IPS DF 6.9 (cell line): ENCODE measurements around the gene ZNF846.

Source experiments
- DNase-seq: peaks from one replicate; pipeline ENCODE4 v3.0.0-alpha.2; 2013; ENCODE audit warnings: low read depth, low spot score
- H3K27ac ChIP-seq: one replicate; pipeline ENCODE4 v1.5.1; 2013; ENCODE audit warnings: low read length, control low read depth
- H3K27me3 ChIP-seq: 2 replicates; pipeline ENCODE4 v1.6.1; 2013; ENCODE audit warnings: mild to moderate bottlenecking, low read length; ENCODE audit not compliant: control insufficient read depth, insufficient read depth
- H3K36me3 ChIP-seq: 2 replicates; pipeline ENCODE4 v1.6.1; 2013; ENCODE audit warnings: low read length; ENCODE audit not compliant: control insufficient read depth, insufficient read depth
- H3K4me1 ChIP-seq: 2 replicates; pipeline ENCODE4 v1.6.1; 2013; ENCODE audit warnings: low read length; ENCODE audit not compliant: control insufficient read depth, insufficient read depth
- H3K4me3 ChIP-seq: 2 replicates; pipeline ENCODE4 v1.5.1; 2013; ENCODE audit warnings: mild to moderate bottlenecking, low read length
- H3K9me3 ChIP-seq: 2 replicates; pipeline ENCODE4 v1.6.1; 2013; ENCODE audit warnings: low read length, inconsistent platforms; ENCODE audit not compliant: control insufficient read depth, insufficient read depth
- WGBS: extraction: QIAGEN DNeasy Blood & Tissue Kit; methylation state at CpG from one replicate; pipeline ENCODE4 v1.1.7; 2013; ENCODE audit warnings: mixed read lengths, missing lambda C conversion rate; ENCODE audit not compliant: insufficient read length, insufficient coverage; 5-methylcytosine and 5-hydroxymethylcytosine counted together

ZNF846 gene

GRCh38 chr19:9768175-9769112 lies at the start of gene ZNF846:
ZNF846 (minus strand) TSS chr19:9768738; CDS start chr19:9764950, 3,788 bp downstream.
- Histone ChIP-seq H3K27ac (no peak within 1 kb of the TSS), H3K4me1 (no peaks in the 10 kb centered on the region), H3K9me3 (no peaks in the 10 kb centered on the region; the same call in 1 of the 2 replicates), H3K27me3 (no peaks in the 10 kb centered on the region), H3K36me3 (no peaks in the 10 kb centered on the region), H3K4me3 (peak within 1 kb of the TSS; percentile 79)
- DNase-seq, result peak; percentile 64
- no CpG with 5 or more reads among the region's 65 CpGs for WGBS

DNA sequence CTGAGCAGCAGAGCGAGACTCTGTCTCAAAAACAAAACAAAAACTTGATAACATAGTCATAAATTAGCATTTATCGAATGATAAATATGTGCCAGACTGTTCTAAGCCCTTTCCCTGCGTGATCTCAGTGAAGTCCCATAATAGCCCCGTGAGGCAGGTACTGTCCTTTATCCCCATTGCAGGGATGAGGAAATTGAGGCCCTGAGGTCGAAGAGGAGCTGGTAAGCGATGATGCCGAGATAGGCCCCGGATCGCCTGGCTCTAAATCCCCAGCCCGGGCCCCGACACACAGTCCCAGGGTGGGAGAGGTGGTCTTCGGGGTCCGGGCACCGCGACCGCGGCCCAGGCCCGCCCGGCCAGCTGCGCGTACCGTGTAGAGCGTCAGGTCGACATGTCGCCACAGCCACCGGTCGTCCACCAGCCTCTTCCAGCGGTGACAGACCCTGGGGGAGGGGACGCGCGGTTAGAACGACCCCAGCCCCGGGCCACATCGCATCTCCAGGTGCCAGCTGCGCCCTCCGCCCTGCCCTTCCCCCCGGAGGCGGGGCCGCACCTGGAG lies 49.7 kb upstream of the ZNF846 start:
- Histone ChIP-seq H3K4me1 (no peaks in the 10 kb centered on the region), H3K4me3 (peak overlapping the region; percentile 75), H3K36me3 (no peaks in the 10 kb centered on the region), H3K27me3 (no peaks in the 10 kb centered on the region), H3K27ac (no peak overlapping the region), H3K9me3 (no peaks in the 10 kb centered on the region)
- no peak for DNase-seq
- WGBS, result no CpG with 5 or more reads among the region's 39 CpGs

DNA sequence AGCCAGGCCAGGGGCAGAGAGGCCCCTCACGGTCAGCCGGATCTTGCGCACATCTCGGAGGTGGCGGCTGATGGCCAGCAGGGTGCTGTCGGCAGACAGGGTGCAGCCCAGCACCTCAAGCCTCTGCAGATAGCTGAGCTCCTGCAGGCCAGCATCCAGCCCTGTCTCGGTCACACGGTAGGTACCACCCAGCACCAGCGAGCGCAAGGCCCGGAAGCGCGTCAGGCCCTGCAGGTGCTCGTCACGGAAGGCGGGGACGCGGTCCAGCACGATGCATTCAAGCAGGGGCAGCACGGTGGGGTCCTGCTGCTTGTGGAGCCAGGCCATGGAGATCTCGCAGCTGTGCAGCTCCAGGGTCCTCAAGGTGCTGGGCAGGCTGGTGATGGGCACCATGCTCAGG lies 42.6 kb upstream of the ZNF846 start:
- no CpG with 5 or more reads among the region's 21 CpGs for WGBS
- H3K4me3 ChIP-seq, result no peak overlapping the region
- H3K27ac ChIP-seq, result no peak overlapping the region
- H3K9me3 ChIP-seq, result no peaks in the 10 kb centered on the region
- no peaks in the 10 kb centered on the region for H3K4me1 ChIP-seq
- peaks cover 15% of the 10 kb centered on the region for H3K36me3 ChIP-seq
- no peaks in the 10 kb centered on the region for H3K27me3 ChIP-seq
- DNase-seq, result no peak

DNA sequence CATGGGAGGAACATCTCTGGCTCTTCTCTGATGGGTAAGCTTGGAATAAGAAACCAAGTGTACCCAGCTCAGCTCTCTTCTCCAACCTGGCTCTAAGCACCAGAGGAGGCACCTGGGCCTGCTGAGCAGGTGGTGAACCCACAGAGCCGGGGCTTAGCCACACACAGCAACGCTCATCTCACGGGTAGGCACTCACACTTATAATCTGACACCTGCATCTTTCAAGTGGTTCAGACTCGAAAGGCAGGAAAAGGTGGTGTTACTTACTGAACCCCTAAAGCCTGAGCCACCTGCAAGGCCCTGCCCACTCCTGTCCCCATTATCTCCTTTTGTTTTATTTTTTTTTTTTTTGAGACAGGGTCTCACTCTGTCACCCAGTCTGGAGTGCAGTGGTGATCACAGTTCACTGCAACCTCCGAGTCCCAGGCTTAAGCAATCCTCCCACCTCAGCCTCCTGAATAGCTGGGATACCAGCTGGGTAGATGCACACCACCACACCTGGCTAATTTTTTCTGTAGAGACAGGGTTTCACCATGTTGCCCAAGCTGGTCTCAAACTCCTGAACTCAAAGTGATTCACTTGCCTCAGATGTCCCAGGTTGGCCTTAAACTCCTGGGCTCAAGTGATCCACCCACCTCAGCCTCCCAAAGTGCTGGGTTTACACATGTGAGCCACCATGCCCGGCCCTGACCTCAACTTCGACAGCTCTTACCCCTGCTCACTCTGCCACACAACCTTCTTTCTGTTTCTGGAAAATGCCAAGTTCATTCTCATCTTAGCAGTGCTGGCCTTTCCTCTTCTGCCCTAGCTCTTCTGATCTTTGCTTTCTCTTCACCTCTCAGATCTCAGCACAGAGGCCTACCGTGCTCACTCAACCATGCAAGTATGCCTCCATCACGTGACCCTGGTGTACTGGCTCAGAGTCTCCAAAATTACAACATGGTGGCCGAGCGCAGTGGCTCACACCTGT lies 40.6 kb upstream of the ZNF846 start:
- DNase-seq, result no peak
- no peak overlapping the region for H3K27ac ChIP-seq
- H3K36me3 ChIP-seq, result peaks cover 15% of the 10 kb centered on the region
- H3K4me1 ChIP-seq, result no peaks in the 10 kb centered on the region
- H3K27me3 ChIP-seq, result no peaks in the 10 kb centered on the region
- H3K4me3 ChIP-seq, result no peak overlapping the region
- no CpG with 5 or more reads among the region's 11 CpGs for whole genome bisulfite sequencing
- H3K9me3 ChIP-seq, result no peaks in the 10 kb centered on the region

DNA sequence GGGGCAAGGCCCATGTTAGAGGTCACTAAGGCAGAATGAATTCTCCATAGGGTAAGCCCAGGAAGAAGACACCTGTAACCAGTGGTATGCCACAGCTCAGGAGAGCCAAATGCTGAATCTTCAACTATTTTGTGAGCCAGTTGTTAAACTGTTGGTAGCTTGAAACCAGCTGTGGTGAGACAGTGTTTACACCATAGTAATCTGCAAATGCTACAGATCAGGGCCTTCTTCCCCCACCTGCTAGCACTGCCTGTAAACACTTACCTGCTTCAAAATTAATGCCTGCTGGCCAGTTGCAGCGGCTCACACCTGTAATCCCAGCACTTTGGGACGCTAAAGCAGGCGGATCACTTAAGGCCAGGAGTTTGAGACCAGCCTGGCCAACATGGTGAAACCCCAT lies 38.3 kb upstream of the ZNF846 start:
- no CpG with 5 or more reads among the region's 3 CpGs for WGBS
- Histone ChIP-seq H3K27ac (no peak overlapping the region), H3K9me3 (no peaks in the 10 kb centered on the region), H3K4me3 (no peak overlapping the region), H3K27me3 (no peaks in the 10 kb centered on the region), H3K36me3 (peaks cover 15% of the 10 kb centered on the region), H3K4me1 (no peaks in the 10 kb centered on the region)
- no peak for DNase-seq

DNA sequence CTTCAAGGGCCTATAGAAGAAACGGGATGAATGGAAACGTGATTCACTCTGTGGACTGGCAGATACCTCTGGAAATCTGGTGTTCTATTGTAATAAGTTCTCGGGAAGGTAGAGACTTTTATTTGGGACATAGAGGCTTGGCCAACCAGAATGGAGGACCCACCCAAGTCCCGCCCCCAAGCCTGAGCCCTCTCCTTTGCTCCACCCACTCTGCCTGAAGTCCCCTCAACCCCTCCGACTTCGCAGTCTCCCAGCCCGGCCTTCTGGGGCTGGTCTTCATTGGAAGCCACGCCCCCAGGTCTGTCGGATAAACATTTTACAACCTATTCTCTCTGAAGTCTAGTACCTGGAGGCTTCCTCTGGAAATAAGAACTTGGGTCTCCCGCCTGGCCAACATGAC lies 33.4 kb upstream of the ZNF846 start:
- no CpG with 5 or more reads among the region's 10 CpGs for WGBS
- DNase-seq, result no peak
- no peaks in the 10 kb centered on the region for H3K9me3 ChIP-seq
- no peaks in the 10 kb centered on the region for H3K4me1 ChIP-seq
- no peaks in the 10 kb centered on the region for H3K27me3 ChIP-seq
- no peaks in the 10 kb centered on the region for H3K36me3 ChIP-seq
- no peak overlapping the region for H3K4me3 ChIP-seq
- H3K27ac ChIP-seq, result no peak overlapping the region

DNA sequence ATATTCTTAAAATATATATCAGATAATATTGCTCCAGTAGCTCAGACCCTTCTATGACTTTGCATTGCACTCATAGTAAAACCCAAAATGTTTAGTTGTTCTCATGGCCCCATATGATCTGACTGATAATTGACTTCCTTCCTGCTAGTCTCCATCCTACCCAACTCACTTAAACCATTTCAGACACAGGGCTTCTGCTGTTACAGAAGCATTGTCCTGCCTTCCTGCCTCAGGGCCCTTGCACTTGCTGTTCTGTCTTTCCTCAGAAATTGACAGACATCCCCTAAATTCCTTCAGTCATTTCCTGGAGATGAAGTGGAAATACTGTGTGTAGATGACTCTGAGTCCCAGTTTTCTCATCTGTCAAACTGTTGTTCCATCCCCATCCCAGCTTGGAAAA lies 30.6 kb upstream of the ZNF846 start:
- Histone ChIP-seq H3K36me3 (no peaks in the 10 kb centered on the region), H3K27ac (no peak overlapping the region), H3K9me3 (no peaks in the 10 kb centered on the region), H3K4me1 (no peaks in the 10 kb centered on the region), H3K4me3 (no peak overlapping the region), H3K27me3 (no peaks in the 10 kb centered on the region)
- DNase-seq, result no peak

DNA sequence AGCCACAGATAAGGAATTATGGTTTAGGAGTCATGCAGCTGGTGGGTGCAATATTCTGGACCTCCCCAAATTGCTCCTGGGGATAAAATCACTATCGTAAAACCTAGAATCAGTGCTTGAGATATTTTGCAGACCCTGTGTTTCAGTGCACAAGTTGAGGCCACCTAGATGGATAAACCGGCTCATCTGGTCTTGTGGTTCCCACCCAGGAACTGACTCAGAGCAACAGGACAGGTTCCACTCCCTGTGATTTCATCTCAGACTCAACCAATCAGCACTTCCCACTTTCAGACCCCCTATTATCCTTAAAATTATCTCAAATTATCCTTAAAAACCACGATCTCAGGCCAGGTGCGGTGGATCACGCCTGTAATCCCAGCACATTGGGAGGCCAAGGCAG lies 29.3 kb upstream of the ZNF846 start:
- Histone ChIP-seq H3K4me1 (no peaks in the 10 kb centered on the region), H3K9me3 (no peaks in the 10 kb centered on the region), H3K36me3 (no peaks in the 10 kb centered on the region), H3K27ac (no peak overlapping the region), H3K27me3 (no peaks in the 10 kb centered on the region), H3K4me3 (no peak overlapping the region)
- WGBS, result 100% methylated on average over 1 of the region's 5 CpGs
- DNase-seq, result no peak

DNA sequence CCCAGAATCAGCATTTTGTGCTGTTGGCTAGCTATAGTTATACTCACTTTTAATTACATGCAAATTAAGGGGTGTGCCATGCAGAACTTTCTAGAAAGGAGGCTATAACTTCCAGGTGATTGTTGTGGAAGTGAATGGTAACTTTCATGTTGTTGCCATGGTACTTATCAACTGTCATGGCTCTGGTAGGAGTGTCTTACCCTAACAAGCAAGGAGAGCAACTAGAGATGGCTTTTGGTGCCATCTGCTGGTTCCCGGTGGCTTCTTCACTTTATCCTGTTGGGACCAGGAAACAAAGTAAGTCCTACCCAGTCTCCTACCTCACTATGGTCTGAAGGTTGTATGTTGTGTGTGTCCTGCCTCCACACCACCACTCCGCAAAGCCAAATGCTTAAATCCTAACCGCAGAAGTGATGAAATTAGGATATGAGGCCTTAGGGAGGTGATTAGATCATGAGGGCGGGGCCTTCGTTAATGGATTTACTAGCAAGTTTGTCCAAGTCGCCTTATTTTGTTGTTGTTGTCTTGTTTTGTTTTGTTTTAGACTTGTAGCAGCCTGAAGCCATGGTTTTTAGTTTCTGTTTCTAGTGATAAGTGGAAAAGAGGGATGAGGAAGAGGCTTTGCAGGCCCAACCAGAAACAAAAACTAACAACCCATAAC lies 27.7 kb upstream of the ZNF846 start:
- no peaks in the 10 kb centered on the region for H3K9me3 ChIP-seq
- no peak overlapping the region for H3K27ac ChIP-seq
- no peak for DNase-seq
- H3K27me3 ChIP-seq, result no peaks in the 10 kb centered on the region
- no CpG with 5 or more reads among the region's 6 CpGs for WGBS
- no peak overlapping the region for H3K4me3 ChIP-seq
- H3K4me1 ChIP-seq, result no peaks in the 10 kb centered on the region
- no peaks in the 10 kb centered on the region for H3K36me3 ChIP-seq
